T-helper 1 cell treated with Interleukin-12 subunit alpha and Interleukin-12 subunit beta and Interleukin-4 antibody, amounts not matched to agents 30 ng/mL and 1 ng/mL, for 36 hours (primary cell): ENCODE measurements around the gene TRIO. TPM values are rescaled to one million over a fixed set of nuclear protein-coding genes. Genes with fewer than 3 reads are reported as not detected.

Source experiments
- intact Hi-C: fragments of 100-400 bp; cut with micrococcal nuclease; formaldehyde crosslinking; loops from one replicate; pipeline ENCODE4 v1.15.1; 2024
- total RNA-seq: library from RNA; stranded (reverse); gene quantifications from 2 replicates; pipeline ENCODE4 v1.2.3, GENCODE V29; 2022

The TRIO gene
- total RNA-seq, 1 donor from 2014 or later, result 12.9 TPM

DNA sequence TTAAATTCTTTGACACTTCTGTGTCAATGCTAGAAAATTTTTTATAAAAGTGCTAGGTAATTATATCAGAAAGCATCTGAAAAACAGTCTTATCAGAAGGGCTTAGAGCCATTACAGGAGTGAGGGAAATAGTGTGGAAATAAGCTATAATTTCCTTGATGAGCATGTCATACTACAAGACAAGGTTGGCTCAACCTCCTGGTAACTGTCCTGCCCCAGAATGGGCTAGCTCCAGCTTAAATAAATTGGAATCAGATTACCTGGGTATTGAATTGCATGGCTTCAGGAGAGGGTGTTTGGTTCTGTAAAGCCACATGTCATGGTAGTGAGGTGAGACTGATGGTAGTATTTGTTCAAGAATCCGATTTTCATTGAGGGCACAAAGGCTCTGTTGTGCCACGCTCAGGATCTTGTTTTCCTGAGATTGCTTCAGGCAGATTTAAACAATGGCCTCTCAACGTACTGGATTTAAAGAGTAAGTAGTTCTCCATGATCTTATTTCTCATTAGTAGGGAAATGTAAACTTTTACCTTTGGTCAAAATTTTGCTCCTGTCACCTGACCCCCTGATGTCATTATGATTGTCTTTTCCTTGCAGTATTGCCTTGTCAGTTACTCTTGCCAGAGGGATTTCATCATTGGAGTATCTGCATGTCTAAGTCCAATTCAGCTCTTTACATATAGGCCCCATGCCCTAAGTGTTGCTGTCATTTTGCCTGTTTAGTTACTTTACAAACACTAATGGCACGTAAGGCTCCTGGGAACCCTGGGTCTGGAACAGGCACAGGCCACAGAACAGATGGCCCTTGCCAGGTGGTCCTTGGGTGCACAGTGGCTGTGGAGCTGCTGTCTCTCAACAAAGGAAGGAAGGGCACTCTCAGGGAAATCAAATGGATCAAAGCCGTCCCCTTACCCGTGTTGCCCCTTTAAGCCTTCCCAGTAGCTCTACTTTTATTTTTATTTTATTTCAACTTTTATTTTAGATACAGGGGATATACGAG, 21.3 kb downstream of the TRIO start:
- intact Hi-C loops, result no loop called here

DNA sequence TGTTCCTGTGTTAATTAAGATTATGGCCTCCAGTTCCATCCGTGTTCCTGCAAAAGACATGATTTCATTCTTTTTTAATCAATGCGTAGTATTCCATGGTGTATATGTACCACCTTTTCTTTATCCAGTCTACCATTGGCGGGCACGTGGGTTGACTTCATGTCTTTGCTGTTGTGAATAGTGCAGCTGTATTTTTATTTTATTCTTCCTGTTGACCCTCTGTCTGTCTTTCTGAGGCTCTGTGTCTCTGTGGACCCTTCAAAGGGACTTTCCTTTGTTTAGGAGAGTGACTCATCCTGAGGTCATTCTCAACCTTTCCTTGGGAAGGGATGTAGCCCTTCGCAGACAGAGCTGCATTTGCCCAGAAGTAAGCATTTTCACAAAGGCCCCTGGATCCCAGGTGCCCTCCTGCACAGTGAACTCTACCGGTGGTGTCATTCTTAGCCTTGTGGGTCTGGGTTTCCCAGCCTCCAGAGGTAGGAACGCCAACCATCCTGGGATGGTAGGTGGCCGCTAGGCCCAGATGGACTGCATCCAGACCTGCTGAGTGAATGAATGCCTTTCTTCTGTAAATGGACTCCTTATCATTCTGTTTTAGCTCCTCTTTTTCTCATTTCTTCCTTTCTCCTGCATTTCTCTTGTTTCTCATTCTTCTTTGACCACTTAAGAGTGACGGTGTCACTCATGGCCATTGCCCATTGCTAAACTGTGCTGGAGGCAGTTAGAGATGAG, 22.4 kb downstream of the TRIO start:
- intact Hi-C loops, result no loop called here

DNA sequence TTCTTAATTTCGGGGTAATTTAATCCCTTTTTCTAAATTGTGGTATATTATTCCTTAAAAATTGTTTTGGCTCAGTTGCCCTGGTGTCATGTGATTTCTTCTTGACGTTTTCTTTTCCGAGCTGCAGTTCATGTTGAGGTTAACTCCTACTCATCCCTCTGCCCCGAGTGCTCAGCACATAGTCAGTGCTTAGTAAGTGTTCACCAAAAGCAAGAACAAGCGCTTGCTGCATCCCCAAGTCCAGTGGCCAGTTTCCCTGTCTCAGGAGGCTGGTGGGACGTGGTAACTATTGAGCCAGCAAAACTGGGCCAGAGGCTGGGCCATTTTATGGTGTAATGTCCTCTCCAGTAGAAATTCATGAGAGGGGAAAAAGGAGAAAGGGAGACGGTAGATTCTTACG, 23.3 kb downstream of the TRIO start:
- intact Hi-C loops, result no loop called here

DNA sequence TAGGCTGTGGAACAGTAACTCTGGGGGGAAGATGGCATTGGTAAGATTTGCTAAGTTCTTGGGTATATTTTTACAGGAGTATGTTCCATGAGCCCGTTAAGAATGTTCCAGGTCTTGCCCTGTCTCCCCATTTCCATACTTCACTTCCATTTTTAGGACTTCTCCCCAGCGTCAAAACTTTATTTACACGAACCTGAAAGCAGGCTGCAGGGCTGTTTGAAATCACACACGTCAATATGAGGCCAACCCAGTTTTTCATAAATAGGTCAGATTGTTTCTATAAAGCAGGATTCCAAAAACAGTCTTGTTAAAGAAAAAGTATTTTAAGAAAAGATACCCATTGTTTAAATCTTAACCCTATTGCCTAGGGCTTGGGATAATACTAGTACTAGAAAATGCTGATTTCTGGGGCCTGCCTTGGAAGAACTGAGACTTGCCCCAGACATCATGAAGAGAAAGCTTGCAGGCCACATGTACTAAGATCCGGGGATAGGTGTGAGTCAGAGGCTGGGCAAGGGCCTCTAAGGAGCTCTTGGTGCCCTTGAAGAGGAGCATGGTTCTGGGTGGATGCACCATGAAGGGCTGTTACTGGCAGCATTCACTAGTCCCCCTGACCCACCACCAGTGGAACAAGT, 24.2 kb downstream of the TRIO start:
- intact Hi-C loops, result no loop called here

DNA sequence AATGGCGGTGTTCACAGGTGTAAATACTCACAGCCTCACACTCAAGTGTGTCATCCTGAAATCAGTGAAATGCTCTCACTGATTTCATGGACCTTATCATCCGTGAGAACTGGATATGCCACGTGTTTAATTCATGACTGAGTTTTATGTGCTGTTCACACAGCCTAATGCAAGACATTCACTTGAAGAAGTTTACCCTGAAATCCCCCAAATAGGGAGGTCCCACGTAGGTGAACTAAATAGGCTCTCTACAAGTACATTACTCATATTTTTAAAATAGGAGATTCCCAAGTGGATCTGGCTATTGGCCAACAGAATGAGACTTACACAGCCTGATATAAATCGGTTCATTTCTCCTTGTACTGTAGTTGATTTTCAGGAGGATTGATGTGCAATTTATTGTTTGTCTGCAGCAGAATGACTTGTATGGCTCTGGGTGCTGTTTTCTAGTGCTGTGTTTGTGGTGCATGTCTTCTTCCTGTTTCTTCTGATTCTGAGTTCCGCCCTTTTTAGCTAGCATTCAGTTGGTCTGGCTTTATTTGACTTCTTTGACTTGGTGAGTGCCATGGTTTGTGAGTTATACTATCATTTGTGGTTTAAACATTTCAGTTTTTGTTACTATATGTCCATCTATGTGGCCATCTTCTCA, 25.1 kb downstream of the TRIO start:
- intact Hi-C loops, result no loop called here

DNA sequence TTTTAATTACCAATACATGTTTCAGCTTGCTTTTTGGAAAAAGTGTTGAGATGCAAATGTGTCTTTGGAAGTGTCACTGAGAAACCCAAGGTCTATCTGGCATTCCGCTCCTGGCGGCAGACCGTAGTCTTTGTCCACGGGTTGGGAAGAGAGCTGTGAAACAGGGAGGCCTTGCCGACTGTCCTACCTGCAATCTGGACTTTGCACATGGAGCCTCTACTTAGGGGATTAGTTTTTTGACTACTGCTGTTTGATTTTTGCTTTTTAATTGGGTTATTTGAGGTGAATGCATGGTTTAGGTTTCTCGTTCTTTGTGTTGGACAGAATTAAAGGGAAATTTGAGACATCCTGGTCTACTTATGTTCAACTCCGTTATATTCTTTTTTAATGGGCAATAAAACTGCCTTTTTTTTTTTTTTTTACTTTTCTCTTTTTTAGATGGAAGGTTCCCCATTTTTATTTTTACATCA, 25.7 kb downstream of the TRIO start:
- intact Hi-C loops, result no loop called here

DNA sequence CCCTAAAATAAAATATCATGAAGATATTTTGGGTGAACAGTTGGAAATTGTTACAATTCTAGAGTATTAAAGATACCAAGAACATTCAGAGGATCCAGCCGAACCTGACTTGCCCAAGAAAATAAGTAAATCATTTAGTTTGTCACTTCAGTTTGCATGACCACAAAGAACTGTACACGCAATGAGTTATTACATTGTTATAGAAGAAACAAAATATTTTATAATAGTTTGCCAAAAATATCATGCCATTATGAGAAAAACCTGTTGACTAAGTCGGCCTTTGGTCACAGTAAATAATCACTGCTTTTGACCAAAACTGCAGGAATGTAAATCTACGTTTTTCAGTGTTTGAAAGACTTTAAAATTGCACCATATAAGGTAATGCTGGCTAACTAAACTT, 27.9 kb downstream of the TRIO start:
- intact Hi-C loops, result no loop called here

DNA sequence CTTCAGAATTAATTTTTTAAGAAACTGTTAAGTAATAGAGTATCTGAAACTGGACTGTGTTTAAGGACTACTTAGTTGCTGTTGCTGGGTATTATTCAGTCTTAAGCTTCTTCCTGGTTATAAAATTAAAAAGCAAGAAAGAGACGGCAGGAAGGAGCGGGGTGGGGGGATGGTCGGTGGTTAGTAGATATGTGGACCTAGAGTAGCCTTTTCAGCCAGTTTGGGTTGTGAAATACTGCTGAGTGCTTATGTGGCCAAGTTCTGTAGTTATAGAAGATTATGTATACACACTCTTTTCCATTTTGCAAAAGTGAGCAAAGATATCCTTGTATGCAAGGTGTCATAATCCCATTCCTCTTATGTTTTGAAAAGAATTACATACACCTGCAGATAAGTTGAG, 28.5 kb downstream of the TRIO start:
- intact Hi-C loops, result no loop called here

DNA sequence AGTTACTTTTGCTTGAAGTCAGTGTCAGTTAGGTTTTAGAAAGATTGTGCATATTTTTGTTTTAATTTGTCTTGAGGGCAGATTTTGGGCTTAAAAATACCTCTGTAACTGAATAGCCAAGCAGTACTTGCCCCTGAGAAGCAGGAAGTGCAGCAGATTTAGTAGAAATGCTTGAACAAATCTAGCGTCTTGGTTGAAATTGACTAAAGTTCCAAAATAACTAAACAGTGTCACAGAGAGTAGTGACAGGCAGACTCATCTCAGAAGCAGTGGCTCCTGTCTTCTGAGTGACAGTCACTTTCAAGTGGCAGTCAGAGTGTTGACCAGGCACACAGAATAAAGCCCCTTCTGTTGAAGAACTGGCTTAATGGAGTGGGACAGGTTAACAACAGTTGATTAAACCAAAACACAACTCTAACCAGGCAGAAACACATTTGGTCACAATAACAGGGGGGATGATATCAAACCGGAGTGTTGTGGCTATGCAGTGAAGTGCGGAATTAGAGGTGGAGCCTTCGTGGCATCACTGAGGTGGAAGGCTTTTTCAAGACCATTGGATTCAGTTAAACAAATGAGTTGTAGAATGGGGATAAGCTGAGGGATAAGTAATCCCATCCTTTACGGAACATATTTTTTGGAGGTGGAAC, 29.1 kb downstream of the TRIO start:
- intact Hi-C loops, result no loop called here

DNA sequence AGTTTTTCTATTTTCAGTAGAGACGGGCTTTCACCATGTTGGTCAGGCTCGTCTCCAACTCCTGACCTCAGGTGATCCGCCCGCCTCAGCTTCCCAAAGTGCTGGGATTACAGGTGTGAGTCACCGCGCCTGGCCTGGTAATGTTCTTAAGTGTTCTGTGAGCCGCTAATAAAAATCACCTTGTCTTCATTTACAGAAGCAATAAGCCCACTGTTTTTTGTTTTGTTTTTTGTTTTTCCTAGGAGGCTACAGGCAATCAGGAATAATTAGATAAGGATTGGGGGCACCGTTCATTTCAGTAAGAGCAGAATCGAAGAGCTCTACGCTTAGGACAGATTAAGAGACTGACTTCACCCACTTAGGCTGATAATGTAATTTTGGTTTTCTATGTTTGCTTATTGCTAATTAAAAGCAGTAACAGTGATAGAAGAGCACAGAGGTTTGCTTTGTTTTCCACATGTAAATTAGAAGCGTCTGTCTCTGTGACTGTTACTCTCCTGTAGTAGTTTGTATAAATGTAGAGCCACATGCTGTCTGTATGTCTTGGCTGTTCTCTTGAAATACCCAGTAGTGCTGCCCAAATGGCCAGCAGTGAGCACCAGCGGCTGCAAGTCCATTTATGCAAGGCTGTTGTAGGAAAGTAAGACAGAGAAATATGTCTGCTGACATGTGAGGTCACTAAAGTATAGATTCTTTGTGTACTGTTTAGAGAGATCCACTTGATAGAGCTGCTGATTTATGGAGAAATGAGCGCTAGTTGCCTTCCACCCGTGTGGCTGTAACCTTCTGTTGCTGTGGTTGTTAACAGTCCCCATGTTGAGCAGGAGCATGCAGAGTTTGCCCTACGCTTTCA, 30.5 kb downstream of the TRIO start:
- intact Hi-C loops, result no loop called here

DNA sequence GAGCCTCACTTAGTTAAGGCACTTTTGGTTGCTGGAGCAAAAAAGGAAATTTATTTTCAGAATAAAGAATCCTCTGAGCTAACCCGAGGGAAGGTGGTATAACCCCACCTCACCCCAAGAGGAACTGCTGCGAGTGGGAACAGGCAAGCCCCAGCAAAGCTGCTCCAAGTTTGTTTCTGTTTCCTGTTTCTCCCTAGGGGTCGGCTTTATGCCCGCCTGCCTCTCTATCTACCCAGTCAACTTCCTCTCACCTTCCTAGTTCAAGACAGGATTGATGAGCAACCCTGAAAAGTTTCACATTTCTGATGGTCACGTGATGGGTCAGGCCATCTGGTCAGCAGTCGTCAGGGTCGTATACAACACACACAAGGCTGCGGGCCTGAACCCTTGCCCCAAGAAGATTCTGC, 31.1 kb downstream of the TRIO start:
- intact Hi-C loops, result no loop called here

DNA sequence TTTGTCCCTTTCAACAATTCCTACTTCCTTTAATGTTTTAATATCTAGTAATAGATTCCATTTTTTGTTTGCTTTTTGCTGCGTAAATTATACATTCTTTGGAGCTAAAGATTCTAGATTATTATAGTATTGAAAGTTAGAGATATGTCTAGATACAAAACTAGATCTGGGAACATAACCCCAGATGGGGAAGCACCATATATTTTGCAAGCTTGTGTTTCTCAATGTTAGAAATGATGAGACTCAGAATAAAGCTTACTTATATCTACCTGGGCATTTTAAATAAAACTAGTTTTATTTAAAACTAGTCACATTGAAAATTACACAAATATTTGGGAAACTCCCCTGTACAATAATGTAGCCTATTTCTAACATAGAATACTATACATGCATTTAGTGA, 32.2 kb downstream of the TRIO start:
- intact Hi-C loops, result no loop called here

DNA sequence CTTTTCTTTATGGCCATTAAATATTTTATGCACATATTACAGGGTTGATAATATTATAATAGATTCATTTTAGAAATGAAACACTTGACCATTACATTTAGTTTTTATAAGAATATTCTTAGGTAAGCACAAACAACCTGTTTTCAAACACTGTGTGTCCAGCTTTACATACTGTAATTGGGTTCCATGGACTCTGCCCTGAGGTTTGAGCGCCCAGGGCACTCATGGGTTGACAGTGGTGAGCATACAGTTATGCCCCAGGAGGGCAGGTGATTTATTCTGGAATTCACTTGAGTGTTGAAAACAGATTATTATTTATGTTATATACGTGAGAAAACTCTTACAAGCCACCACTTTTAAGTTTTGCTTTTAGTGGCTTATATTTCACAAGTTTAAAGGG, 33.7 kb downstream of the TRIO start:
- intact Hi-C loops, result no loop called here

DNA sequence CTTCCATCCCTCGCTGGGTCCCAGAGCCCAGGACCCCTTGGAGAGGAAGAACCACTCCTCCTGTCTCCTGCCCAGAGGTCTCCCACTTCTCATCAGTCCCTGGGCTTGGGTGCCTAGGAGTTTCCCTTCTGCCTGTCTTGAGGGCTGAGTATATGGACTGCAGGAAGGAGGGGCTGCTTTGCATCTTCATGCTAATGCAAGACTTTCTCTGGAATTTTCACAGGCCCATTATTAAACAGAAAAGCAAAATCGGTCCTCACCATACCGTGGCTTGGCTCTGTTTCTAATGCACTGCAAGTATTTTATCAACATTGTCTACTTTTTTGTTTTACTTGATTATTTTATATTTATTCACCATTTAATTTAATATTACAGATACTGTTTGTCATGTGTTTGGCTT, 34.5 kb downstream of the TRIO start:
- intact Hi-C loops, result no loop called here

DNA sequence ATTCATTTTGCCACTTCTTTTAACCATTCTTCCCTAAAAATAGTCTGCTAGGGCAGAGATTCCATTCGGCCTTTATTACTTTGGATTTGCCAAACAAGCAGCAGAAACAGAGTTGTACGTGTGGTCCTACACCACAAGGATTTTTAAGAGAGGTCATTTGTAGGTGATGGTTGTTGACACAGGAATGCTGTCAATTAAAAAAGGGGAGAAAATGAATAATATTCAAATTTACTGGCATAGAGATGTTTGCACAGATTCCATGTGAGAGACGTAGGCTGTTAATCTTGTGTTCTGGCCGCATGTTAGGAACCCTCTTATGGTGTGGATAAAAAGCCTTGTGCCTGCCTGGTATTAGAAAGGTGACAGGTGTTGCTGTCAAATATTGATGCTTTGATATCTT, 34.9 kb downstream of the TRIO start:
- intact Hi-C loops, result no loop called here

DNA sequence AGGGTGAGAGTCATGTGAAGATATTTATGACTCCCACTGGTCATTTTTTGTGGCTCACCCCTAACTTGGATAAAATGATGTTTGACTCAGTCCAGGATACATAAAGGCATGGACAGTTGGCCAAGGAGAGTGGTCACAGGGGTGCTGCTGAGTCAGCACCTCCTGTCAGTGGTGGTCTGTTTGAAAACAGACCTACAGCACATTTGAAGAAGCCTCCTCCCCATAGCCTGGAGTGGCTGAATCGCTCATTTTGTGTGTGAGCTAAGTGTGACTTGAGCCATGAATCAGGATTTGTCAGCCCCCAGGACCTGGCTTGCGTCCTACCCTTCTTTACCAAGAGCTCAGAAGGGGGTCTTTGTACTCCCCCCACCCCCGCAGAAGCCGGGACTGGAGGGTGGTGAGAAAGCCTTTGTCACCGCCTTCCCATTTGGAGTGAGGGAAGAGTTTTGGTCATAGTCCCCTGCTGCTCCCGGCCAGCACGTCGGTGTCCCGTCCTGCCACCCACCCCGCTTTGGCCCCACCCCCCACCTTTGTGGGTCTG, 35.6 kb downstream of the TRIO start:
- intact Hi-C loops, result no loop called here

DNA sequence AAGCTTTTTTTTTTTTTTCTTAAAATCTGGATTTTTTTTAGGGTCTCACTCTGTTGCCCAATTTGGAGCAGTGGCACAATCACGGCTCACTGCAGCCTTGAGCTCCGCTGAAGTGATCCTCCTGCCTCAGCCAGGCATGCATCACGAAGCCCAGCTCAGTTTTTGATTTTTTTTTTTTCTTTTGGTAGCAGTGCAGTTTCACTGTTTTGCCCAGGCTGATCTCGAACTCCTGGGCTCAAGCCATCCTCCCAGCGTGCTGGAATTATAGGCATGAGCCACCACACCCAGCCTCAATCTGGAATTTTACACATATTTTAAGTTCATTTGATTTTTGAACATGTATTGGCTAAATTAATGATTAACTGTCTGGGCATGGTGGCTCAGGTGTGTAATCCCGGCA, 36.3 kb downstream of the TRIO start:
- intact Hi-C loops, result no loop called here

DNA sequence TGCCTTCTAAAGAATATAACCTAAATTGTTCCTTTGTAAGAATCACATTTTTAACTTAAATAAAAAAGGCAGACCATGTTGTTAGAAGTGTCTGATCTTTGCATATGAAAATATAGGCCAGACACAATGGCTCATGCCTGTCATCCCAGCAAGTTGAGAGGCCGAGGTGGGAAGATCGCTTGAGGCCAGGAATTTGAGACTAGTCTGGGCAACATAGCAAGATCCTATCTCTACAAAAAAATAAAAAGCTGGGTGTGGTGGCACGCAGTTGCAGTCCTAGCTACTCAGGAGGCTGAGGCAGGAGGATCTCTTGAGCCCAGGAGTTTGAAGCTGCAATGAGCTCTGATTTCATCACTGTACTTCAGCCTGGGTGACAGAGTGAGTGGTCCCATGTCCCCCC, 37.3 kb downstream of the TRIO start:
- intact Hi-C loops, result no loop called here

DNA sequence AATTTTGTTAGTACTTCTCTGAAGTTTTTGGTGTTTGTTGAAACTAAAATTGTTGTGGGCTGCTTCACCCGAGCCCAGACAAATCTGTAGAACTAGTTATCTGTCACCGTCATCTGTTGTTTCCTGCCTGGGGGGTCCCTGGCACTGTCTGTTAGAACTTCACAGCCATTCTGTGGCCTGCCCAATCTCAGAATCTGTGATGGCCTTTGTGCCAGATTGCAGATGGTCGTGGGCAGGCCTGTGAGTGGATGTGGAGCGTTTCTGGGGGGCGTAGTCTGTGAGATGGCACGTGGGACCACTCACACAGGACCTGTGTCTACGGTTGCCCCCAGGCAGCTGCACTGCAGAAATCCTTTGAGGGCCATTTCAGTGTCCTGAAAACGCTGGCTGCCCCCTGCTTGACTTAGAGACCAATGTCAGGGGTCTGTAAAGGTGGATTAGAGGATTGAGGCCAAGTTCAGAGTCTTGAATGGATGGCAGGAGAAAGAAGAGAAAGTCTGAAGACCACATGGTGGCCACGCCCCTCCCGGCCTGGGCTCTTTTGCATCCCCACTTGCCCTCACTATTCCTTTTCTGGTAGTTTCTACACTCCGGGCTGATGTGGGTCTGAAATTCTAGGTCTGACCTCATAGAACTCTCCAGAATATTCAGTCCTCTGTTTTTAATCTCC, 38.3 kb downstream of the TRIO start:
- intact Hi-C loops, result no loop called here
